Activated CD4-positive, alpha-beta T cell treated with anti-CD3 and anti-CD28 coated beads, Interleukin-2, Interleukin-6, amounts not matched to agents 100 ng/mL and 50 ng/mL, durations not matched to agents 16 hours and 8 hours (primary cell): Measurements from ENCODE around the gene CYSTM1.

ENCODE experiments used
- DNase-seq: peaks from one replicate; pipeline ENCODE4 v3.0.0-alpha.2; 2020

Gene CYSTM1, protein sequence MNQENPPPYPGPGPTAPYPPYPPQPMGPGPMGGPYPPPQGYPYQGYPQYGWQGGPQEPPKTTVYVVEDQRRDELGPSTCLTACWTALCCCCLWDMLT

DNA sequence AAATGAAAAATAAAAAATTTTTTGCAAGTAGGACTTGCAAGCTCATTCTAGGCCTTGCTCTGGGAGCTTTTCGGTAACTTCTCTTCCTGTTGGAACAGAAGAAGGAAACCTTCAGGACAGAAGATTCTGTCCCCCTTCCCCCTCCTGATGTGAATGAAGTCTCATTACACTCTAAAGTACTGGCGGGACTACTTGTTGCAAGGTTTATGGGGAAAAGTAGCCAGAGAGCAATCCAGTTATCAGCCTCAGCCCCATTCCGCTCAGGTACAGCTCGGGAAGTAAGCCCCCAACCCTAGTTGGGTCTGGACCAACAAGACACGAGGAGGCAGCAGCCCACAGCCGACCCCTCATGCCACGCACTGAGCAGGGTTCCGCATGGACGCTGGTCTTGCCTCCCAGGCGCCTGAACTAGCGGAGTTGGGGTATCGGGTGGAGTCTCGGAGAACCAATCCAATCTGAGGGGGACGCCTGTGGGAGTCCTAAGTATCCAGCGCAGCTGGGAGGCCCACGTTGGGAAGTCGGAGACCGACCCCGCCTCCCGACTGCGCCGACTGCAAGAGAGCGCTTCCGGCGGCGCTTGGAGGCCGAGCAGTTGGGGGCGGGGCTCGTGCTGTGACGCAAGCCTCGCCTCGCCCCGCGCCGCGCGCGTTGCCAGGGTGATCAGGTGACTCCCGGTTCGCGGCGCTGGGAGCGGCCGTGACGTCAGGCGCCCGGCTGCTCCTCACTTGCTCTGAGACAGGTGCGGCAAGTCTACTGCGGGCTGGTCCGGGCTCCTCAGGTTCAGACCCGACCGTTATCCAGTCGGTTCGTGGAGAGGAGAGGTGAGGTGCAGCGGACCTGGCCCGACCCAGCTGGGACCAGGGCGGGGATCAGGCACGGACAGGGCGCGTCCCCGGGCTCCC lies at the start of gene CYSTM1:
Gene CYSTM1, plus strand, starts transcription at position 724 of the 902 bp plus-strand sequence. CDS start 19,278 bp downstream, outside the sequence.
- peak; percentile 97 for DNase-seq

DNA sequence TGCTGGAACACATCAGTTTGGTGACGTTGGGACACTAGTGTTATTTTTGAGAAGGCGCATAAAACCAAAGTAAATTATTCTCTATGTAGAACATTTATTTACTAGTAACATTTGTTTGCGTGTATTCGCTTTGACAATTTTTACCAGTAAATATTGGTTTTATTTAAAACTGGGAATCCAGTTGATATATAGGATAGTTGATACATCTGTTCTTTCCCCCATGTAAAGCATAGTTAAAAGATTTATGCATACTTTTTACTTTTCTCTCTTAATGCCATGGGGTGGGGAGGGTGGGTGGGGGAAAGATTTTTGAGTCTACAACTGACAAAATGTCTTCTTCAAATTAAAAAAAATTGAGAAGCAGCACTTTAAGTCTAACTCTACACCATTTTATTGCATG lies 49.4 kb upstream of the CYSTM1 start, which contains the start of gene IGIP:
Gene IGIP, plus strand, starts transcription at position 301 of the 400 bp plus-strand sequence. CDS start 2,540 bp downstream, outside the sequence.
- DNase-seq: no peak

GRCh38 chr5:140126315-140127012 lies 48.5 kb upstream of the CYSTM1 start:
- DNase-seq: no peak

DNA sequence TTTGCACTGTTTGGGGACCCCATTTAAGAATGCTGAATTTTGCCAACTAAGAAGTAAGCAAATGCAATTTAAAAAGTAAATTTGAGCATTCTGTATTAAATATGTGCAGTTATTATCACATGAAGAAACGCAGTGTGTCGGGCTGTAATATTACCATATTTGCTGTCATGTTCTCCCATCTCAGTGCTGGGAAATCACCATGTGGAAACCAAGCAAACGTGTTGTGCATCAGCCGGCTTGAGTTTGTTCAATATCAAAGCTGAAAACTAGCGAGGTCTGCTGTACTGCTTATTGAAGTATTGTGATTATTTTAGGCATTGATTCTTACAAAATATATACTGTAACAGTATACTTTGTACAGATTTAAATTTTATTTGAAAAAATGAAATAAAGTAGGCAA lies 46.6 kb upstream of the CYSTM1 start:
- DNase-seq: no peak

DNA sequence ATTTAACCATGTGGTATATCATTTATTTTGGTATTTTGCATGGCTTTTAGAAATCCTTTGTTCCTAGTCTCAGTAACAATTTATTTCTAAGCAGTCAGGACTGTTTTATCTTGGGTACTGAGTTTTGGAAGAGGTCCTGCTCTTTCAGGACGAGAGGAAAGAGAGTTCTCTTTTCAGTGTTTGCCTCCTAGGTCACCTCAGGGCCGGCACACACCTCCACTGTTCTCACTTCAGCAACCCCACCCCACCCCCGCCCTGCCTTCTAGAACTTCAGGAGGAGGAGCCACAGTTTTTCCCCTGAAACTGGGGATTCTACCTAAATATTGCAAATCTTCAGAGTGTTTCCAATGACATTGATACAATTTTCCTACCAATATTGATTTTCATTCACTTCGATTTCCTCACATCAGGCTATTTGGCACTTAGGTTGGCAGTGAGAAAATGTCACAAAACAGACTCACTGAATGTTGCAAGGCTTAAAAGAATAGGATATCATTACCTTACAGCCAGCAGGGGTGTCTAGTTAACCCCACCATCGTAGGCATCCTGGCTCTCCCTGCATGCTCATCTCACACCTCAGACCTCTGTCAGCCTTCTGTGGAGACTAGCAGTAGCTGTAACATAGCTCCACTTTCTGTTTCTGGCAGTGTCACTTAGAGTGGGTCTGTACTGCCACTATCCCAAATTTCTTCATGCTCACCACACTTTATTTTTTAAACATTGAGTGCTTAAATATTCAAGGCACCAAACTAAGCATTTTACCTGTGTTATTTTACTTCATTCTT lies 43.8 kb upstream of the CYSTM1 start:
- no peak for DNase-seq

GRCh38 chr5:140131967-140132409 lies 43.0 kb upstream of the CYSTM1 start:
- peak; percentile 20 for DNase-seq

GRCh38 chr5:140133514-140134167 lies 41.3 kb upstream of the CYSTM1 start:
- DNase-seq: no peak

DNA sequence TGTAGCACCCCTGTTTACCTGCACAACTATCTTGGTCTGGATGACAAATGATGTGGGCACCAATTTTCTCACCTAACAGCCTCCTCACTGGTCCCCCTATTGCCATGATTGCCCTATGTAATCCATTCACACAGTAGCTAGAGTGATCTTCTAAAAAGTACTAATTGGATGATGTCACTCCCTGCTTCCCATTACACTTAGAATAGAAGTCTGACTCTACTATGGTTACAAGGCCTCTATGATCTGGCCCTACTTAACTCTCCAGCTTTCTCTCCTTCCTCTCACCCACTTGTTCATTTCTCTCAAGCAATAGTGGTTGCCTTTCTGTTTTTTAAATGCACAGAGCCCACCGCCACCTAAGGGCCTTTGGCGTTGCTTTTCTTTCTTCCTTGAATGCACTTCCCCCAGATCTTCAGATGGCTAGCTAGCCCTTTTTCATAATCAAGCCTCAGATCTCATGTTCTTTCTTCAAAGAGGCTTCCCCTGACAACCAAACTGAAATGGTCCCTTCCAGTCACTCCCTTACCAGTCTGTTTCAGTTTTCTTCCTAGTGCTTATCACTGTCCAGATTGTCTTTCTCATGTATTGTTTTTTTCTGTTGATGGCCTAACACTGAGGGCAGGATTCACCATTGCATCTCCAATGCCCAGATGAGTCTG lies 40.6 kb upstream of the CYSTM1 start:
- DNase-seq: no peak

DNA sequence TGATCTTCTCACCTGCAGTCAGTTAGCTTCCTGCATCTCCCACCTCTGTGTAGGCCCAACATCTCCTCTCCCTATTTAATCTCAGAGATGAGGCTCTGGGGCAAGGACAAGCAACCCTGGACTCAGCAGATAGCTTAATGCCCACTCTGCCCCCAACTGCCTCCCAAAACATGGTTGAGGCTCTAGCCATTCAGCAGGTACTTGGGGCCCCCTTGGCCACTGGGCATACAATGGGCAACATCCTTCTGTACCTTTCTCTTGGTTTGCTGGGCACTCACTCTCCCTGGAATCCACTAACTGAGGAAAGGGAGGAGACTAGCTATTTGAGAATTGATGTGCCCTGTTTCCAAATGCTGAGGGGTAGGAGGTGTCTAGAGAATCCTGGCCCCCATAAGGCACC lies 39.9 kb upstream of the CYSTM1 start:
- DNase-seq: no peak

GRCh38 chr5:140136624-140137023 lies 38.4 kb upstream of the CYSTM1 start:
- DNase-seq: no peak

GRCh38 chr5:140140435-140140834 lies 34.6 kb upstream of the CYSTM1 start:
- DNase-seq: no peak

- DNase-seq: no peak
These were observed 33.7 kb upstream of the CYSTM1 start for GRCh38 chr5:140141241-140141640.

GRCh38 chr5:140142246-140142645 lies 32.7 kb upstream of the CYSTM1 start:
- no peak for DNase-seq

- no peak for DNase-seq
These were observed 32.1 kb upstream of the CYSTM1 start for GRCh38 chr5:140142856-140143255.

GRCh38 chr5:140143521-140144258 lies 31.3 kb upstream of the CYSTM1 start:
- no peak for DNase-seq

- DNase-seq: no peak
These were observed 29.7 kb upstream of the CYSTM1 start for GRCh38 chr5:140145256-140145655.

DNA sequence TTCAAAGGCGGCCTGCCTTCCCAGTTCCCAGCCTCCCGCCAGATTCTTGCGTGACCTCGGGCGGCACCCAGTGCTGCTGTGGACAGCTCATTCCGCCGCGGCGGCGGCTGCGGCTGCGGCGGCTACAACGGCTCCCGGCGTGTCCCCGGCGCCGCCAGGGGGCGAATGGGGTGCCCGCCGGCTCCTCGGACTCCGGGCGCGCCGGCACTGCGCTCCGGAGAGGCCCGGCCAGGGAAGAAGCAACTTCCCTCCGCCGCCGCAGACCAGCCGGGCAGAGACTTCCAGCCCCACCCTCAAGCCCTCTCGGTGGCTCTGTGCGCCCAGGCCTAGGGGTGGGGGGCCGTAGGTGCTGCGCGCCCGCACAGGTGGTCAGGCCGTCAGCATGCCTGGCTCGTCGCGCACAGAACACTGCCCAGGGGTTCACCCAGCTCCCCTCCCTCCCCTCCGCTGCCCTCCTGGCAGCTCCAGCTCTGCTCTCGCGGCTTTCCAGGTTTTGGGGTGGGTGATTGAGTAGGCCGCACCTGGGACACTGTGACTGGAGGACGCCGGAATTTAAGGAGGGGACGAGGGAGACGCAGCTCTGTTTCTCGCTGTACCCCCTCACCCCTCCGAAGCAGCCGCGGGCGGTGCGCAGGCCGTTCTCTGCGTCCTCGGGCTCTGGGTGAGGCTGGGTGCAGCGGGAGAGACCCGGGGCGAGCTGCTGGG lies 29.0 kb upstream of the CYSTM1 start:
- DNase-seq: peak; percentile 62

GRCh38 chr5:140146523-140146842 lies 28.5 kb upstream of the CYSTM1 start:
- no peak for DNase-seq

DNA sequence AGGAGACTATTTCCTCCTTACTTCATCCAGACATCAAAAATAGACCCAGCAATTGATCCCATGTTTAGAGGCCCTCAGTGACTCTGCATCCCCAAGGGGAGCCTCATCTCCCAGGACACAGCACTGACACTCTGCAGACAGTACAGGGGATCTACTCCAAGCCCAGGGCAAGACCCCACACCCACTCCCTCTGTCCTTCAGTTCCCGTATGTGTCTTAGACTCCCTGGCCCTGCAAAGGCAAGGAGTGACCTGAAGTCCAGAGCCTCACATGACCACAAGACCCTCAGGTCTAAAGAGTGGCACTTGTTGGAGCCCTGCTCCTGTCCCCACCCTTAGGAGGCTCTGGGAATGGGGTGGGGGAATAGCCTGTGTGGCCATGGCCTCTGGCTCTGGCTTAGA lies 27.5 kb upstream of the CYSTM1 start:
- DNase-seq: no peak

GRCh38 chr5:140148508-140148907 lies 26.5 kb upstream of the CYSTM1 start:
- DNase-seq: no peak

DNA sequence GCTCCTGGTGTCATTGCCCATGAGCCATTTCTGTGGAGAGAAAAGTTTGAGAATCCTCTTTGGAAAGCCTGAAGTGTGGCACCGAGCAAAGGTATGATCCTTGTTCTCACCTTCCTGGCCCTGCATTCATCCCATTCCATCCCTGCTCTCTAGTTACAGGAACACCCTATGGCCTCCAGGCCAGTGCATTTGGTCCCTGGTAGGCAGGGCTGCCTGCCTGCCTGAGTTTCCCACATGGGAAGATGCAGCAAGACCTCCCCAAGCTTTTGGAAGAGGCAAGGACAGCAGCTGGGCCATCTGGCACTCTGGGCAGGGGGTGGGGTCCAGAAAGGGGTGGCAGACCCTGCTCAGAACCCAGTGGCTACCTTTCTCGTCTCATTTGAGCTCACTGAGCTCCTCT lies 24.8 kb upstream of the CYSTM1 start:
- DNase-seq: no peak
